ENCODE results near the gene IFT57.

IFT57 gene

GRCh38 chr3:108218811-108219210 lies 3.4 kb downstream of the IFT57 start:
- DNase-seq, result no peak

GRCh38 chr3:108215871-108216270 lies 6.4 kb downstream of the IFT57 start:
- no peak for DNase-seq

- no peak for DNase-seq
Measured at GRCh38 chr3:108209579-108209978, 12.6 kb downstream of the IFT57 start.

- DNase-seq, result no peak
Measured at GRCh38 chr3:108208831-108209230, 13.4 kb downstream of the IFT57 start.

- no peak for DNase-seq
Measured at GRCh38 chr3:108202834-108203233, 19.4 kb downstream of the IFT57 start.

GRCh38 chr3:108202080-108202479 lies 20.1 kb downstream of the IFT57 start:
- no peak for DNase-seq

- DNase-seq, result no peak
Measured at GRCh38 chr3:108201258-108201657, 21.0 kb downstream of the IFT57 start.

- no peak for DNase-seq
Measured at GRCh38 chr3:108200578-108200977, 21.6 kb downstream of the IFT57 start.

- DNase-seq, result no peak
Measured at GRCh38 chr3:108200024-108200423, 22.2 kb downstream of the IFT57 start.

GRCh38 chr3:108191394-108191793 lies 30.8 kb downstream of the IFT57 start:
- DNase-seq, result no peak

- DNase-seq, result no peak
Measured at GRCh38 chr3:108190346-108190745, 31.9 kb downstream of the IFT57 start.

GRCh38 chr3:108189440-108189839 lies 32.8 kb downstream of the IFT57 start:
- no peak for DNase-seq

GRCh38 chr3:108185536-108185935 lies 36.7 kb downstream of the IFT57 start:
- no peak for DNase-seq

- no peak for DNase-seq
Measured at GRCh38 chr3:108184824-108185223, 37.4 kb downstream of the IFT57 start.

GRCh38 chr3:108183971-108184370 lies 38.3 kb downstream of the IFT57 start:
- no peak for DNase-seq

- no peak for DNase-seq
Measured at GRCh38 chr3:108183181-108183580, 39.0 kb downstream of the IFT57 start.

- DNase-seq, result no peak
Measured at GRCh38 chr3:108182339-108182738, 39.9 kb downstream of the IFT57 start.

GRCh38 chr3:108181172-108181571 lies 41.1 kb downstream of the IFT57 start:
- DNase-seq, result no peak

- DNase-seq, result no peak
Measured at GRCh38 chr3:108180194-108180593, 42.0 kb downstream of the IFT57 start.

GRCh38 chr3:108178676-108179075 lies 43.5 kb downstream of the IFT57 start:
- no peak for DNase-seq

GRCh38 chr3:108177536-108177935 lies 44.7 kb downstream of the IFT57 start:
- DNase-seq, result no peak

GRCh38 chr3:108175352-108175751 lies 46.9 kb downstream of the IFT57 start:
- DNase-seq, result no peak

GRCh38 chr3:108171106-108171505 lies 51.1 kb downstream of the IFT57 start:
- DNase-seq, result no peak

GRCh38 chr3:108164391-108164790 lies 57.8 kb downstream of the IFT57 start:
- DNase-seq, result no peak

- DNase-seq, result no peak
Measured at GRCh38 chr3:108159865-108160264, 62.4 kb downstream of the IFT57 start.

- no peak for DNase-seq
Measured at GRCh38 chr3:108159105-108159504, 63.1 kb downstream of the IFT57 start.

All from hippocampal formation (tissue), 2 donors.